Caco-2 (cell line): Measurements from ENCODE around the gene TP53TG5. TPM values are rescaled to one million over a fixed set of nuclear protein-coding genes. Genes with fewer than 3 reads are reported as not detected.

ENCODE experiments used
- BruUV-seq: library from RNA; stranded (reverse); fragments of 400-500 nt; replicated peaks from 2 replicates; lab custom pipeline; 2021; lab: Mats Ljungman, UMichigan
- CTCF ChIA-PET: fragments of 300-600 bp; sonication (Branson Sonifier 250); formaldehyde crosslinking; loops from one replicate; lab custom pipeline; 2022; ENCODE audit warnings: antibody characterized with exemption; lab: Charles Lee
- POLR2A ChIA-PET: fragments of 300-600 bp; sonication (Branson Sonifier 250); formaldehyde crosslinking; loops from one replicate; lab custom pipeline; 2022; ENCODE audit warnings: antibody characterized with exemption; lab: Charles Lee
- DNase-seq, 2 experiments: peaks; one replicate each; pipeline versions ENCODE4 v3.0.0 to v3.0.0-alpha.2; 2020 to 2022
- H3K27me3 ChIP-seq: replicated peaks from 2 replicates; pipeline ENCODE4 v1.6.0; 2011; ENCODE audit warnings: low read length; ENCODE audit not compliant: control insufficient read depth, insufficient read depth
- H3K36me3 ChIP-seq: 2 replicates; pipeline ENCODE4 v1.5.1; 2011; ENCODE audit warnings: low read length; ENCODE audit not compliant: control insufficient read depth, insufficient read depth
- H3K4me1 ChIP-seq: fragments of 250-450 bp; sonication (Bioruptor Pico); 2 replicates; pipeline ENCODE4 v1.5.1; 2020; ENCODE audit warnings: mild to moderate bottlenecking
- H3K4me3 ChIP-seq: 2 replicates; pipeline ENCODE4 v1.5.1; 2011; ENCODE audit warnings: low read depth, mild to moderate bottlenecking, control low read depth, low read length
- H3K9me3 ChIP-seq: fragments of 250-450 bp; sonication (Bioruptor Pico); 2 replicates; pipeline ENCODE4 v1.5.1; 2020; ENCODE audit warnings: mild to moderate bottlenecking, moderate library complexity
- H3K27ac Mint-ChIP-seq: one replicate; pipeline ENCODE4 v1.8.0; 2022; ENCODE audit warnings: mixed read lengths; ENCODE audit not compliant: unreplicated experiment
- H3K27me3 Mint-ChIP-seq: one replicate; pipeline ENCODE4 v1.8.0; 2022; ENCODE audit warnings: mixed read lengths; ENCODE audit not compliant: insufficient read depth, unreplicated experiment
- H3K36me3 Mint-ChIP-seq: one replicate; pipeline ENCODE4 v1.8.0; 2022; ENCODE audit warnings: mild to moderate bottlenecking, mixed read lengths; ENCODE audit not compliant: insufficient read depth, unreplicated experiment
- H3K4me1 Mint-ChIP-seq: one replicate; pipeline ENCODE4 v1.8.0; 2022; ENCODE audit warnings: low read depth, mixed read lengths; ENCODE audit not compliant: unreplicated experiment
- H3K4me3 Mint-ChIP-seq: one replicate; pipeline ENCODE4 v1.8.0; 2022; ENCODE audit warnings: mild to moderate bottlenecking, moderate library complexity, mixed read lengths; ENCODE audit not compliant: unreplicated experiment
- H3K9me3 Mint-ChIP-seq: one replicate; pipeline ENCODE4 v1.8.0; 2022; ENCODE audit warnings: mixed read lengths; ENCODE audit not compliant: unreplicated experiment
- intact Hi-C: fragments of 100-400 bp; cut with micrococcal nuclease; formaldehyde crosslinking; loops from one replicate; pipeline ENCODE4 v1.10.0; 2022; ENCODE audit not compliant: unreplicated experiment
- microRNA-seq: library from miRNA; unstranded; fragments of <30 nt; microRNA quantifications from one replicate; pipeline ENCODE4 v1.2.0, GENCODE V29; 2022
- total RNA-seq: library from RNA; stranded (reverse); gene quantifications from 2 replicates; pipeline ENCODE4 v1.2.3, GENCODE V29; 2022
- TF ChIP-seq, protein P1 (sequence below), 2 experiments: fragments of 200-600 bp in 1 of 2; IDR thresholded peaks; 1 replicate in 1 of 2; 2 replicates in 1 of 2; pipeline versions ENCODE4 v1.5.1 to v1.8.0; 2011 to 2022; ENCODE audit warnings: antibody characterized with exemption in 1 of 2, control low read depth in 1 of 2, inconsistent platforms in 1 of 2, low read depth in 1 of 2, low read length in 1 of 2, mild to moderate bottlenecking in 1 of 2, moderate library complexity in 1 of 2; ENCODE audit not compliant: insufficient read depth in 1 of 2, severe bottlenecking in 1 of 2, unreplicated experiment in 1 of 2

Gene TP53TG5
- total RNA-seq, 1 experiment from 2014 or later, result not detected

DNA sequence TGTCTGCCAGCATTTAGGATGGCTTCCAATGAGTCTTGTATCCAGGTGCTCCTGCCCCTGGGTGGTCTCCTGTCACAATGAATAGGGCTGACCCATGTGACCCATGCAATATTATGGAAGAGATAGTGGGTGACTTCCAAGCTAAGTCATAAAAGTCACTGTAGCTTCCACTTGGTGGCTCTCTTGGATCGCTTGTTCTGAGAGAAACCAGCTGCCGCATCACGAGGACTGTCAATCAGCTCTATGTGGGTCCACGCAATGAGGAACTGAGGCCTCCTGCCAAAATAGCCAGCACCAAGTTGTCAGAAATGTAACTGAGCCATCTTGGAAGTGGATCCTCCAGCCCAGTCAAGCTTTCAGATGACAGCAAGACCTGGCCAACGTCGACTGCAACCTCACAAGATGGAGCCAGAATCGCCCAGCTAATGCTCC, 55.2 kb downstream of the TP53TG5 start:
- Histone ChIP-seq H3K4me3 (no peak overlapping the region), H3K27me3 (no peaks in the 10 kb centered on the region), H3K4me1 (peaks cover 8% of the 10 kb centered on the region; the same call in 1 of the 2 replicates), H3K36me3 (peaks cover 8% of the 10 kb centered on the region), H3K9me3 (no peaks in the 10 kb centered on the region)
- Mint-ChIP-seq H3K36me3 (peaks cover 45% of the 10 kb centered on the region), H3K27ac (peak overlapping the region; percentile 3), H3K9me3 (no peaks in the 10 kb centered on the region), H3K4me3 (no peak overlapping the region), H3K27me3 (no peaks in the 10 kb centered on the region), H3K4me1 (no peaks in the 10 kb centered on the region)
- no TSS peak for BruUV-seq
- DNase-seq, result peak; percentile 84 to 86
- TF ChIP-seq, protein P1, sequence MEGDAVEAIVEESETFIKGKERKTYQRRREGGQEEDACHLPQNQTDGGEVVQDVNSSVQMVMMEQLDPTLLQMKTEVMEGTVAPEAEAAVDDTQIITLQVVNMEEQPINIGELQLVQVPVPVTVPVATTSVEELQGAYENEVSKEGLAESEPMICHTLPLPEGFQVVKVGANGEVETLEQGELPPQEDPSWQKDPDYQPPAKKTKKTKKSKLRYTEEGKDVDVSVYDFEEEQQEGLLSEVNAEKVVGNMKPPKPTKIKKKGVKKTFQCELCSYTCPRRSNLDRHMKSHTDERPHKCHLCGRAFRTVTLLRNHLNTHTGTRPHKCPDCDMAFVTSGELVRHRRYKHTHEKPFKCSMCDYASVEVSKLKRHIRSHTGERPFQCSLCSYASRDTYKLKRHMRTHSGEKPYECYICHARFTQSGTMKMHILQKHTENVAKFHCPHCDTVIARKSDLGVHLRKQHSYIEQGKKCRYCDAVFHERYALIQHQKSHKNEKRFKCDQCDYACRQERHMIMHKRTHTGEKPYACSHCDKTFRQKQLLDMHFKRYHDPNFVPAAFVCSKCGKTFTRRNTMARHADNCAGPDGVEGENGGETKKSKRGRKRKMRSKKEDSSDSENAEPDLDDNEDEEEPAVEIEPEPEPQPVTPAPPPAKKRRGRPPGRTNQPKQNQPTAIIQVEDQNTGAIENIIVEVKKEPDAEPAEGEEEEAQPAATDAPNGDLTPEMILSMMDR (IDR thresholded peaks at IDR 0.05; ENCODE audit: insufficient read depth in 1 of 2, low read depth in 1 of 2, low read length in 1 of 2, severe bottlenecking in 1 of 2, unreplicated experiment in 1 of 2), result peak; percentile 55 to 79
- CTCF ChIA-PET, result interaction anchor here (0.6 to 7.4 kb wide), 46 partner anchors 9 to 448 kb away, joined by 3 to 278 read pairs (median 6); partner anchors contain the start of genes PIGT, SYS1, WFDC10A and WFDC2
- intact Hi-C loops, result loop anchor here (1.0 kb wide), 6 partner anchors 20 to 448 kb away; partner anchors contain the start of genes PIGT and SYS1
- POLR2A ChIA-PET, result interaction anchor here (0.5 to 1.5 kb wide), 13 partner anchors 19 to 448 kb away, joined by 3 to 21 read pairs (median 7); partner anchors contain the start of genes PIGT and SYS1

Small RNA genes within 50 kb of the gene (microRNA-seq; reads per million reads assigned to microRNA genes)
- 1.5 reads per million for gene MIR6812

Other genes starting within 250 kb of the TP53TG5 start
- gene PI3, start 203.4 kb downstream of the TP53TG5 start, total RNA-seq, result 3.7 and 6.8 TPM in 2 replicates
- gene SEMG1, start 171.3 kb downstream of the TP53TG5 start, total RNA-seq, result not detected in 2 replicates
- gene SEMG2, start 157.0 kb downstream of the TP53TG5 start, total RNA-seq, result not detected in 2 replicates
- gene SLPI, start 123.8 kb downstream of the TP53TG5 start, total RNA-seq, result 3.0 TPM in 2 replicates
- not detected in 2 replicates for gene RBPJL, start 71.5 kb downstream of the TP53TG5 start, total RNA-seq
- not detected in 2 replicates for gene MATN4, start 70.0 kb downstream of the TP53TG5 start, total RNA-seq
- 227 and 242 TPM in 2 replicates for gene SDC4, start 29.9 kb downstream of the TP53TG5 start, total RNA-seq
- 62.1 and 67.1 TPM in 2 replicates for gene SYS1, start 15.2 kb downstream of the TP53TG5 start, total RNA-seq
- 71.0 and 74.3 TPM in 2 replicates for gene DBNDD2, start 30.0 kb upstream of the TP53TG5 start, total RNA-seq
- gene PIGT, start 37.8 kb upstream of the TP53TG5 start, total RNA-seq, result 239 and 259 TPM in 2 replicates
- 14.3 and 16.9 TPM in 2 replicates for gene WFDC2, start 91.4 kb upstream of the TP53TG5 start, total RNA-seq
- not detected in 2 replicates for gene SPINT3, start 137.3 kb upstream of the TP53TG5 start, total RNA-seq
- gene WFDC6, start 161.2 kb upstream of the TP53TG5 start, total RNA-seq, result not detected in 2 replicates
- gene EPPIN, start 169.1 kb upstream of the TP53TG5 start, total RNA-seq, result not detected in 2 replicates
- gene WFDC8, start 201.0 kb upstream of the TP53TG5 start, total RNA-seq, result not detected in 2 replicates